Measurements from ENCODE around the gene KRT7. TPM values are rescaled to one million over a fixed set of nuclear protein-coding genes. Genes with fewer than 3 reads are reported as not detected.
"Not testable (repeated sequence)": the region's sequence is repeated elsewhere in the genome, so short reads cannot be mapped to it uniquely, and the experiment has no call there.

The KRT7 gene
- polyA plus RNA-seq, 3 donors: 35.1 to 109 (median 56.3) TPM

- peak in 1 of 3 donors; percentile 41 for DNase-seq (ENCODE audit: low read depth in 3 of 3, low spot score in 2 of 3)
Measured at GRCh38 chr12:52243259-52243855, 10.3 kb downstream of the KRT7 start.

- DNase-seq (ENCODE audit: low read depth in 3 of 3, low spot score in 2 of 3): no peak
Measured at GRCh38 chr12:52243856-52244614, 11.0 kb downstream of the KRT7 start.

GRCh38 chr12:52244615-52244994 lies 11.6 kb downstream of the KRT7 start:
- no peak for DNase-seq (ENCODE audit: low read depth in 3 of 3, low spot score in 2 of 3)

- no peak for DNase-seq (ENCODE audit: low read depth in 3 of 3, low spot score in 2 of 3)
Measured at GRCh38 chr12:52245259-52245961, 12.4 kb downstream of the KRT7 start.

GRCh38 chr12:52245962-52246569 lies 13.0 kb downstream of the KRT7 start:
- no peak for DNase-seq (ENCODE audit: low read depth in 3 of 3, low spot score in 2 of 3)

GRCh38 chr12:52246720-52247621 lies 13.9 kb downstream of the KRT7 start:
- no peak for DNase-seq (ENCODE audit: low read depth in 3 of 3, low spot score in 2 of 3)

- no peak for DNase-seq (ENCODE audit: low read depth in 3 of 3, low spot score in 2 of 3)
Measured at GRCh38 chr12:52247622-52248540, 14.8 kb downstream of the KRT7 start.

- DNase-seq (ENCODE audit: low read depth in 3 of 3, low spot score in 2 of 3): no peak
Measured at GRCh38 chr12:52248541-52249461, 15.8 kb downstream of the KRT7 start.

GRCh38 chr12:52249511-52250047 lies 16.5 kb downstream of the KRT7 start:
- DNase-seq (ENCODE audit: low read depth in 3 of 3, low spot score in 2 of 3): no peak

GRCh38 chr12:52250048-52250990 lies 17.3 kb downstream of the KRT7 start:
- no peak for DNase-seq (ENCODE audit: low read depth in 3 of 3, low spot score in 2 of 3)

GRCh38 chr12:52251367-52252051 lies 18.5 kb downstream of the KRT7 start:
- DNase-seq (ENCODE audit: low read depth in 3 of 3, low spot score in 2 of 3): no peak

GRCh38 chr12:52252175-52252615 lies 19.2 kb downstream of the KRT7 start:
- not testable (repeated sequence) for DNase-seq (ENCODE audit: low read depth in 3 of 3, low spot score in 2 of 3)

- no peak for DNase-seq (ENCODE audit: low read depth in 3 of 3, low spot score in 2 of 3)
Measured at GRCh38 chr12:52252728-52253343, 19.8 kb downstream of the KRT7 start.

- DNase-seq (ENCODE audit: low read depth in 3 of 3, low spot score in 2 of 3): no peak
Measured at GRCh38 chr12:52253391-52254179, 20.5 kb downstream of the KRT7 start.
